HepG2 (cell line): ENCODE results near the gene CDC42EP1. TPM values are rescaled to one million over a fixed set of nuclear protein-coding genes. Genes with fewer than 3 reads are reported as not detected.

Experiments
- HDAC1 ChIP-seq: sonication (generic); formaldehyde crosslinking; IDR thresholded peaks from 2 replicates; pipeline ENCODE4 v1.5.1; 2020; ENCODE audit warnings: mild to moderate bottlenecking, missing genetic modification reagents
- NFKB2 ChIP-seq: sonication (generic); formaldehyde crosslinking; IDR thresholded peaks from 2 replicates; pipeline ENCODE4 v1.4.0; 2020; ENCODE audit warnings: missing genetic modification reagents, borderline replicate concordance
- NR2C2 ChIP-seq: sonication (generic); formaldehyde crosslinking; IDR thresholded peaks from 2 replicates; pipeline ENCODE4 v1.4.0; 2020; ENCODE audit warnings: missing genetic modification reagents, mild to moderate bottlenecking, moderate library complexity, borderline replicate concordance
- RBM39 ChIP-seq: fragments of 200-400 bp; formaldehyde crosslinking; IDR thresholded peaks from one replicate; pipeline ENCODE4 v1.6.1; 2018; ENCODE audit warnings: antibody characterized with exemption, mild to moderate bottlenecking, low read depth, low read length; ENCODE audit not compliant: poor library complexity, severe bottlenecking
- SMAD1 ChIP-seq: sonication (generic); formaldehyde crosslinking; IDR thresholded peaks from 2 replicates; pipeline ENCODE4 v1.4.0; 2020; ENCODE audit warnings: missing genetic modification reagents, low read depth, mild to moderate bottlenecking, borderline replicate concordance
- STAG1 ChIP-seq: sonication (generic); formaldehyde crosslinking; IDR thresholded peaks from 2 replicates; pipeline ENCODE4 v1.4.0; 2020; ENCODE audit warnings: missing genetic modification reagents
- SUZ12 ChIP-seq: fragments of 150-350 bp; IDR thresholded peaks from 2 replicates; pipeline ENCODE4 v1.6.1; 2014; ENCODE audit warnings: low read depth, low read length
- ZNF235 ChIP-seq: sonication (generic); formaldehyde crosslinking; IDR thresholded peaks from 2 replicates; pipeline ENCODE4 v1.8.1; 2023; ENCODE audit warnings: mild to moderate bottlenecking, missing genetic modification reagents, borderline replicate concordance
- ZNF572 ChIP-seq: sonication (generic); formaldehyde crosslinking; IDR thresholded peaks from 2 replicates; pipeline ENCODE4 v1.5.1; 2020; ENCODE audit warnings: mild to moderate bottlenecking, missing genetic modification reagents
- ZNF713 ChIP-seq: sonication (generic); formaldehyde crosslinking; IDR thresholded peaks from 2 replicates; pipeline ENCODE4 v1.4.0; 2020; ENCODE audit warnings: mild to moderate bottlenecking, missing genetic modification reagents
- ZSCAN22 ChIP-seq: sonication (generic); formaldehyde crosslinking; IDR thresholded peaks from 2 replicates; pipeline ENCODE4 v1.4.0; 2020; ENCODE audit warnings: mild to moderate bottlenecking, missing genetic modification reagents
- polyA plus RNA-seq, 8 experiments: library from polyadenylated mRNA; depleted of rRNA in 3 of 8; stranded (reverse) in 7 of 8; unstranded in 1 of 8; fragments of >200 nt; fragmentation: Illumina TruSeq in 4 of 8; extraction: Trizol in 4 of 8; gene quantifications; 2 replicates each; pipeline versions ENCODE4 v1.2.1 to v1.2.3, GENCODE V29; 2011 to 2016; ENCODE audit warnings: low read depth in 4 of 8, missing spikeins in 1 of 8, mixed read lengths in 1 of 8; ENCODE audit not compliant: insufficient read depth in 1 of 8
- total RNA-seq, 5 experiments: library from RNA; depleted of rRNA; stranded (reverse); fragments of >200 nt; fragmentation: Illumina TruSeq; extraction: Trizol; gene quantifications; 2 replicates each; pipeline ENCODE4 v1.2.3, GENCODE V29; 2016; ENCODE audit warnings: low read depth in 1 of 5
- TF ChIP-seq, protein P1 (sequence below): sonication (generic); formaldehyde crosslinking; IDR thresholded peaks from 2 replicates; pipeline ENCODE4 v1.5.1; 2020; ENCODE audit warnings: missing genetic modification reagents, mild to moderate bottlenecking, borderline replicate concordance
- TF ChIP-seq, protein P2 (sequence below): sonication (generic); formaldehyde crosslinking; IDR thresholded peaks from 2 replicates; pipeline ENCODE4 v1.4.0; 2020; ENCODE audit warnings: missing genetic modification reagents
- TF ChIP-seq, protein P3 (sequence below): sonication (generic); formaldehyde crosslinking; IDR thresholded peaks from 2 replicates; pipeline ENCODE4 v1.8.0; 2022; ENCODE audit warnings: missing genetic modification reagents, mild to moderate bottlenecking, moderate library complexity, borderline replicate concordance
- TF ChIP-seq, protein P4 (sequence below): sonication (generic); formaldehyde crosslinking; IDR thresholded peaks from 2 replicates; pipeline ENCODE4 v1.8.1; 2023; ENCODE audit warnings: mild to moderate bottlenecking, missing genetic modification reagents, borderline replicate concordance
- TF ChIP-seq, protein P5 (sequence below): IDR thresholded peaks from 2 replicates; pipeline ENCODE4 v1.6.1; 2016
- TF ChIP-seq, protein P6 (sequence below): sonication (generic); formaldehyde crosslinking; IDR thresholded peaks from 2 replicates; pipeline ENCODE4; 2020; ENCODE audit warnings: missing genetic modification reagents, mild to moderate bottlenecking, borderline replicate concordance
- TF ChIP-seq, protein P7 (sequence below): sonication (generic); formaldehyde crosslinking; IDR thresholded peaks from 2 replicates; pipeline ENCODE4 v1.4.0; 2020; ENCODE audit warnings: mild to moderate bottlenecking, low read depth, missing genetic modification reagents

Gene CDC42EP1
- total and polyA plus RNA-seq, 2 of the 13 experiments (the other 11 are each of a cell fraction or from before 2014, with no cell fraction given): 17.1 to 29.5 TPM

DNA sequence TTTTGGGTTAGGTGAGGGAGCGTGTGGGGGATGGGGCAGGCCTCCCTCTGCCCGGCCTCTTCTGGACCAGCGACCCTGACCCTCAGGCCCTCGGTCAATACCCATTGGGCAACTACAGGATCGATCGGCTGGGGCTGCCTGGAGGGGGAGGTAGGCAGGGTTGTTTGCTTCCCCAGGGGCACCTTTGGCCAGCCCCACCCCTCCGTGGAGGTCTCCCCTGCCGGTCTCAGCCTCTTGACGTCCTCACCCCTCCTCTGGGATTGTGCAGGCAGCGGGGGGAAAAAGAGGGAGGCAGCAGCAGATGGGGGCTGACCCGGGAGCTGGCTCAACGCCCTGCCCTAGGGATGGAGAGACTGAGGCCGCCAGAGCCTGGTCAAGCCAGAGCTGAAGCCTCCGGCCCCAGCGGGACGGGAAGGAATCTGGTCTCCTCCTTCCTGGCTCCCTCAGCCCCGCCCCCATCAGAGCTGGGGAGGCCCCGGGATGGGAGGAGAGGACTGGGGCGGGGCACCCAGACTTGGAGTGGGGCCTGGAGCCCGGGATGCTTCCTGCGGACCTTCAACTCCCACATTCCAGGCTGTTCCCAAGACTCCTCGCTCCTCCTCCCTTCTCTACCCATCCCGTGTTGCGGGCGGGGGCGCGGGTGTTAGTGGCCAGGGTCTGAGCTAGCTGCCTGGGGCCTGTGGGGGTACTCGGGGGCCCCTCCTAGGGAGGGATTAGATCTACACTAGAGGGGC is 14.4 kb upstream of the CDC42EP1 start (continued):
- TF ChIP-seq, protein P1, sequence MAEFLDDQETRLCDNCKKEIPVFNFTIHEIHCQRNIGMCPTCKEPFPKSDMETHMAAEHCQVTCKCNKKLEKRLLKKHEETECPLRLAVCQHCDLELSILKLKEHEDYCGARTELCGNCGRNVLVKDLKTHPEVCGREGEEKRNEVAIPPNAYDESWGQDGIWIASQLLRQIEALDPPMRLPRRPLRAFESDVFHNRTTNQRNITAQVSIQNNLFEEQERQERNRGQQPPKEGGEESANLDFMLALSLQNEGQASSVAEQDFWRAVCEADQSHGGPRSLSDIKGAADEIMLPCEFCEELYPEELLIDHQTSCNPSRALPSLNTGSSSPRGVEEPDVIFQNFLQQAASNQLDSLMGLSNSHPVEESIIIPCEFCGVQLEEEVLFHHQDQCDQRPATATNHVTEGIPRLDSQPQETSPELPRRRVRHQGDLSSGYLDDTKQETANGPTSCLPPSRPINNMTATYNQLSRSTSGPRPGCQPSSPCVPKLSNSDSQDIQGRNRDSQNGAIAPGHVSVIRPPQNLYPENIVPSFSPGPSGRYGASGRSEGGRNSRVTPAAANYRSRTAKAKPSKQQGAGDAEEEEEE (CRISPR knock-in tag): no peak; the same call in 1 of the 2 replicates
- TF ChIP-seq STAG1 (CRISPR knock-in tag) (no peak; the same call in 1 of the 2 replicates), ZSCAN22 (CRISPR knock-in tag) (no peak), ZNF572 (CRISPR knock-in tag) (no peak), NFKB2 (CRISPR knock-in tag) (no peak; the same call in 1 of the 2 replicates), NR2C2 (peak; percentile 96), ZNF235 (CRISPR knock-in tag) (no peak), RBM39 (peak; percentile 4), HDAC1 (CRISPR knock-in tag) (peak; percentile 99), SUZ12 (no peak), ZNF713 (CRISPR knock-in tag) (no peak), SMAD1 (peak; percentile 97; the same call in 1 of the 2 replicates)
- TF ChIP-seq, protein P2, sequence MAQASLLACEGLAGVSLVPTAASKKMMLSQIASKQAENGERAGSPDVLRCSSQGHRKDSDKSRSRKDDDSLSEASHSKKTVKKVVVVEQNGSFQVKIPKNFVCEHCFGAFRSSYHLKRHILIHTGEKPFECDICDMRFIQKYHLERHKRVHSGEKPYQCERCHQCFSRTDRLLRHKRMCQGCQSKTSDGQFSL (CRISPR knock-in tag): peak; percentile 70; the same call in 1 of the 2 replicates
- TF ChIP-seq, protein P3, sequence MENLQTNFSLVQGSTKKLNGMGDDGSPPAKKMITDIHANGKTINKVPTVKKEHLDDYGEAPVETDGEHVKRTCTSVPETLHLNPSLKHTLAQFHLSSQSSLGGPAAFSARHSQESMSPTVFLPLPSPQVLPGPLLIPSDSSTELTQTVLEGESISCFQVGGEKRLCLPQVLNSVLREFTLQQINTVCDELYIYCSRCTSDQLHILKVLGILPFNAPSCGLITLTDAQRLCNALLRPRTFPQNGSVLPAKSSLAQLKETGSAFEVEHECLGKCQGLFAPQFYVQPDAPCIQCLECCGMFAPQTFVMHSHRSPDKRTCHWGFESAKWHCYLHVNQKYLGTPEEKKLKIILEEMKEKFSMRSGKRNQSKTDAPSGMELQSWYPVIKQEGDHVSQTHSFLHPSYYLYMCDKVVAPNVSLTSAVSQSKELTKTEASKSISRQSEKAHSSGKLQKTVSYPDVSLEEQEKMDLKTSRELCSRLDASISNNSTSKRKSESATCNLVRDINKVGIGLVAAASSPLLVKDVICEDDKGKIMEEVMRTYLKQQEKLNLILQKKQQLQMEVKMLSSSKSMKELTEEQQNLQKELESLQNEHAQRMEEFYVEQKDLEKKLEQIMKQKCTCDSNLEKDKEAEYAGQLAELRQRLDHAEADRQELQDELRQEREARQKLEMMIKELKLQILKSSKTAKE (CRISPR knock-in tag): peak; percentile 98
- TF ChIP-seq, protein P4, sequence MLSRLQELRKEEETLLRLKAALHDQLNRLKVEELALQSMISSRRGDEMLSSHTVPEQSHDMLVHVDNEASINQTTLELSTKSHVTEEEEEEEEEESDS (CRISPR knock-in tag): no peak
- TF ChIP-seq, protein P5, sequence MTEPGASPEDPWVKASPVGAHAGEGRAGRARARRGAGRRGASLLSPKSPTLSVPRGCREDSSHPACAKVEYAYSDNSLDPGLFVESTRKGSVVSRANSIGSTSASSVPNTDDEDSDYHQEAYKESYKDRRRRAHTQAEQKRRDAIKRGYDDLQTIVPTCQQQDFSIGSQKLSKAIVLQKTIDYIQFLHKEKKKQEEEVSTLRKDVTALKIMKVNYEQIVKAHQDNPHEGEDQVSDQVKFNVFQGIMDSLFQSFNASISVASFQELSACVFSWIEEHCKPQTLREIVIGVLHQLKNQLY: peak; percentile 88; the same call in 1 of the 2 replicates
- TF ChIP-seq, protein P6, sequence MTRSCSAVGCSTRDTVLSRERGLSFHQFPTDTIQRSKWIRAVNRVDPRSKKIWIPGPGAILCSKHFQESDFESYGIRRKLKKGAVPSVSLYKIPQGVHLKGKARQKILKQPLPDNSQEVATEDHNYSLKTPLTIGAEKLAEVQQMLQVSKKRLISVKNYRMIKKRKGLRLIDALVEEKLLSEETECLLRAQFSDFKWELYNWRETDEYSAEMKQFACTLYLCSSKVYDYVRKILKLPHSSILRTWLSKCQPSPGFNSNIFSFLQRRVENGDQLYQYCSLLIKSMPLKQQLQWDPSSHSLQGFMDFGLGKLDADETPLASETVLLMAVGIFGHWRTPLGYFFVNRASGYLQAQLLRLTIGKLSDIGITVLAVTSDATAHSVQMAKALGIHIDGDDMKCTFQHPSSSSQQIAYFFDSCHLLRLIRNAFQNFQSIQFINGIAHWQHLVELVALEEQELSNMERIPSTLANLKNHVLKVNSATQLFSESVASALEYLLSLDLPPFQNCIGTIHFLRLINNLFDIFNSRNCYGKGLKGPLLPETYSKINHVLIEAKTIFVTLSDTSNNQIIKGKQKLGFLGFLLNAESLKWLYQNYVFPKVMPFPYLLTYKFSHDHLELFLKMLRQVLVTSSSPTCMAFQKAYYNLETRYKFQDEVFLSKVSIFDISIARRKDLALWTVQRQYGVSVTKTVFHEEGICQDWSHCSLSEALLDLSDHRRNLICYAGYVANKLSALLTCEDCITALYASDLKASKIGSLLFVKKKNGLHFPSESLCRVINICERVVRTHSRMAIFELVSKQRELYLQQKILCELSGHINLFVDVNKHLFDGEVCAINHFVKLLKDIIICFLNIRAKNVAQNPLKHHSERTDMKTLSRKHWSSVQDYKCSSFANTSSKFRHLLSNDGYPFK (CRISPR knock-in tag): peak; percentile 70; the same call in 1 of the 2 replicates
- TF ChIP-seq, protein P7, sequence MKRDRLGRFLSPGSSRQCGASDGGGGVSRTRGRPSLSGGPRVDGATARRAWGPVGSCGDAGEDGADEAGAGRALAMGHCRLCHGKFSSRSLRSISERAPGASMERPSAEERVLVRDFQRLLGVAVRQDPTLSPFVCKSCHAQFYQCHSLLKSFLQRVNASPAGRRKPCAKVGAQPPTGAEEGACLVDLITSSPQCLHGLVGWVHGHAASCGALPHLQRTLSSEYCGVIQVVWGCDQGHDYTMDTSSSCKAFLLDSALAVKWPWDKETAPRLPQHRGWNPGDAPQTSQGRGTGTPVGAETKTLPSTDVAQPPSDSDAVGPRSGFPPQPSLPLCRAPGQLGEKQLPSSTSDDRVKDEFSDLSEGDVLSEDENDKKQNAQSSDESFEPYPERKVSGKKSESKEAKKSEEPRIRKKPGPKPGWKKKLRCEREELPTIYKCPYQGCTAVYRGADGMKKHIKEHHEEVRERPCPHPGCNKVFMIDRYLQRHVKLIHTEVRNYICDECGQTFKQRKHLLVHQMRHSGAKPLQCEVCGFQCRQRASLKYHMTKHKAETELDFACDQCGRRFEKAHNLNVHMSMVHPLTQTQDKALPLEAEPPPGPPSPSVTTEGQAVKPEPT (CRISPR knock-in tag): peak; percentile 86; the same call in 1 of the 2 replicates
